Neural progenitor cell (in vitro differentiated cells): ENCODE results near the gene WFS1. TPM values are rescaled to one million over a fixed set of nuclear protein-coding genes. Genes with fewer than 3 reads are reported as not detected.

ENCODE experiments used
- DNase-seq: peaks from one replicate; pipeline ENCODE4 v3.0.0-alpha.2; 2016; ENCODE audit warnings: low spot score
- H2AFZ ChIP-seq: fragments of 200-600 bp; sonication (generic); replicated peaks from 2 replicates; pipeline ENCODE4 v1.6.1; 2016; ENCODE audit warnings: antibody characterized with exemption
- H3F3A ChIP-seq: fragments of 200-600 bp; sonication (generic); 2 replicates; pipeline ENCODE4 v1.6.1; 2016; ENCODE audit warnings: antibody characterized with exemption, low read depth
- H3K27ac ChIP-seq: fragments of 200-600 bp; sonication (generic); 2 replicates; pipeline ENCODE4 v1.5.1; 2016; ENCODE audit warnings: mild to moderate bottlenecking
- H3K27me3 ChIP-seq: fragments of 200-600 bp; sonication (generic); 2 replicates; pipeline ENCODE4 v1.6.1; 2016; ENCODE audit warnings: mild to moderate bottlenecking, moderate library complexity
- H3K36me3 ChIP-seq: fragments of 200-600 bp; sonication (generic); 2 replicates; pipeline ENCODE4 v1.5.1; 2016
- H3K4me1 ChIP-seq: fragments of 200-600 bp; sonication (generic); 2 replicates; pipeline ENCODE4 v1.6.1; 2016; ENCODE audit warnings: mixed run types
- H3K4me2 ChIP-seq: fragments of 200-600 bp; sonication (generic); 2 replicates; pipeline ENCODE4 v1.6.1; 2016
- H3K4me3 ChIP-seq: fragments of 200-600 bp; sonication (generic); 2 replicates; pipeline ENCODE4 v1.5.1; 2016
- H3K79me2 ChIP-seq: fragments of 200-600 bp; sonication (generic); 2 replicates; pipeline ENCODE4 v1.6.1; 2016; ENCODE audit warnings: low read depth
- H3K9ac ChIP-seq: fragments of 200-600 bp; sonication (generic); 2 replicates; pipeline ENCODE4 v1.6.1; 2016
- H3K9me3 ChIP-seq: fragments of 200-600 bp; sonication (generic); 2 replicates; pipeline ENCODE4 v1.5.1; 2016; ENCODE audit warnings: low read depth
- H4K20me1 ChIP-seq: fragments of 200-600 bp; sonication (generic); 2 replicates; pipeline ENCODE4 v1.6.1; 2016; ENCODE audit warnings: low read depth
- H3K27ac Mint-ChIP-seq: 3 replicates; pipeline ENCODE4 v1.8.0; 2021; ENCODE audit warnings: mixed read lengths
- H3K27me3 Mint-ChIP-seq: 2 replicates; pipeline ENCODE4 v1.8.0; 2022; ENCODE audit warnings: low read depth, mild to moderate bottlenecking, inconsistent platforms, moderate library complexity, mixed read lengths; ENCODE audit not compliant: insufficient read depth
- H3K36me3 Mint-ChIP-seq: 3 replicates; pipeline ENCODE4 v1.8.0; 2021; ENCODE audit warnings: mixed read lengths
- H3K4me1 Mint-ChIP-seq: 3 replicates; pipeline ENCODE4 v1.8.0; 2021; ENCODE audit warnings: mixed read lengths
- H3K4me3 Mint-ChIP-seq: 3 replicates; pipeline ENCODE4 v1.8.0; 2021; ENCODE audit warnings: mild to moderate bottlenecking, moderate library complexity, mixed read lengths
- H3K9me3 Mint-ChIP-seq: 3 replicates; pipeline ENCODE4 v1.8.0; 2020; ENCODE audit warnings: mixed read lengths
- CTCF ChIP-seq: fragments of 200-600 bp; sonication (generic); IDR thresholded peaks from 2 replicates; pipeline ENCODE4 v1.5.1; 2017; ENCODE audit warnings: antibody characterized with exemption, mild to moderate bottlenecking
- EZH2 ChIP-seq: fragments of 200-600 bp; sonication (generic); IDR thresholded peaks from 2 replicates; pipeline ENCODE4 v1.6.1; 2017; ENCODE audit warnings: antibody characterized with exemption, mild to moderate bottlenecking, moderate library complexity
- EZH2phosphoT487 ChIP-seq: fragments of 200-600 bp; sonication (generic); IDR thresholded peaks from 2 replicates; pipeline ENCODE4 v1.6.1; 2017; ENCODE audit warnings: antibody characterized with exemption
- total RNA-seq: library from RNA; depleted of rRNA; stranded (reverse); fragments of >200 nt; gene quantifications from 2 replicates; pipeline ENCODE4 v1.2.3, GENCODE V29; 2015; ENCODE audit warnings: low replicate concordance

The WFS1 gene
- total RNA-seq, 1 donor from 2014 or later = 8.8 TPM

- Histone ChIP-seq H3K27ac (no peak overlapping the region), H3K4me2 (no peak overlapping the region)
- peaks cover 7% of the 10 kb centered on the region for H3K9me3 Mint-ChIP-seq
Measured at GRCh38 chr4:6241062-6241845, 28.4 kb upstream of the WFS1 start.

GRCh38 chr4:6242271-6243029 lies 27.2 kb upstream of the WFS1 start:
- TF ChIP-seq EZH2phosphoT487 (no peak), EZH2 (no peak), CTCF (no peak)
- no peak overlapping the region for H3K9ac ChIP-seq
- H3K4me2 ChIP-seq = no peak overlapping the region
- Mint-ChIP-seq H3K4me1 (no peaks in the 10 kb centered on the region), H3K4me3 (no peak overlapping the region), H3K36me3 (no peaks in the 10 kb centered on the region), H3K27ac (no peak overlapping the region), H3K9me3 (peaks cover 10% of the 10 kb centered on the region), H3K27me3 (peaks cover 9% of the 10 kb centered on the region)
- H3K4me3 ChIP-seq = no peak overlapping the region
- no peaks in the 10 kb centered on the region for H3K79me2 ChIP-seq
- H3K36me3 ChIP-seq = no peaks in the 10 kb centered on the region
- no peak overlapping the region for H3K27ac ChIP-seq
- no peak overlapping the region for H2AFZ ChIP-seq
- peaks cover 28% of the 10 kb centered on the region for H3K27me3 ChIP-seq
- no peaks in the 10 kb centered on the region for H4K20me1 ChIP-seq
- no peak for DNase-seq
- H3F3A ChIP-seq = no peaks in the 10 kb centered on the region
- H3K4me1 ChIP-seq = no peaks in the 10 kb centered on the region
- no peaks in the 10 kb centered on the region for H3K9me3 ChIP-seq

More at GRCh38 chr4:6241062-6241845, 28.4 kb upstream of the WFS1 start:
- Mint-ChIP-seq H3K4me1 (peaks cover 2% of the 10 kb centered on the region), H3K27ac (no peak overlapping the region), H3K4me3 (no peak overlapping the region), H3K27me3 (peaks cover 7% of the 10 kb centered on the region), H3K36me3 (no peaks in the 10 kb centered on the region)
- H4K20me1 ChIP-seq = no peaks in the 10 kb centered on the region
- no peaks in the 10 kb centered on the region for H3F3A ChIP-seq
- H3K27me3 ChIP-seq = peaks cover 28% of the 10 kb centered on the region
- TF ChIP-seq EZH2phosphoT487 (no peak), CTCF (no peak), EZH2 (no peak)
- no peak overlapping the region for H3K9ac ChIP-seq
- no peaks in the 10 kb centered on the region for H3K9me3 ChIP-seq
- no peaks in the 10 kb centered on the region for H3K36me3 ChIP-seq
- H3K4me3 ChIP-seq = no peak overlapping the region
- H2AFZ ChIP-seq = no peak overlapping the region
- no peaks in the 10 kb centered on the region for H3K4me1 ChIP-seq
- no peak for DNase-seq
- no peaks in the 10 kb centered on the region for H3K79me2 ChIP-seq

GRCh38 chr4:6245246-6246169 lies 24.1 kb upstream of the WFS1 start:
- TF ChIP-seq EZH2 = no peak
- TF ChIP-seq EZH2phosphoT487 = no peak
- no peak for TF ChIP-seq CTCF
- Histone ChIP-seq H3K27me3 (peaks cover 39% of the 10 kb centered on the region), H3F3A (no peaks in the 10 kb centered on the region), H3K4me1 (no peaks in the 10 kb centered on the region), H2AFZ (peak overlapping the region; percentile 92), H4K20me1 (no peaks in the 10 kb centered on the region), H3K9me3 (no peaks in the 10 kb centered on the region), H3K27ac (no peak overlapping the region), H3K9ac (no peak overlapping the region), H3K4me2 (peak overlapping the region; percentile 74), H3K79me2 (no peaks in the 10 kb centered on the region), H3K36me3 (no peaks in the 10 kb centered on the region), H3K4me3 (peak overlapping the region; percentile 37)
- Mint-ChIP-seq H3K27ac (no peak overlapping the region), H3K4me3 (no peak overlapping the region), H3K4me1 (peaks cover 5% of the 10 kb centered on the region), H3K36me3 (no peaks in the 10 kb centered on the region), H3K9me3 (peaks cover 10% of the 10 kb centered on the region), H3K27me3 (peaks cover 16% of the 10 kb centered on the region)
- peak; percentile 64 for DNase-seq
